HG03469 (cell line): Measurements from ENCODE around the gene ATP8A2.
"Not testable (repeated sequence)": the region's sequence is repeated elsewhere in the genome, so short reads cannot be mapped to it uniquely, and the experiment has no call there.

Experiments
- ATAC-seq: cut with Tn5 transposase; IDR thresholded peaks from one replicate; pipeline ENCODE4 v1.9.1; 2021; ENCODE audit warnings: mild to moderate bottlenecking, moderate library complexity, moderate number of reproducible peaks; ENCODE audit not compliant: unreplicated experiment

ATP8A2 gene

GRCh38 chr13:25761041-25761440, 389.3 kb downstream of the ATP8A2 start:
- no peak for ATAC-seq

DNA sequence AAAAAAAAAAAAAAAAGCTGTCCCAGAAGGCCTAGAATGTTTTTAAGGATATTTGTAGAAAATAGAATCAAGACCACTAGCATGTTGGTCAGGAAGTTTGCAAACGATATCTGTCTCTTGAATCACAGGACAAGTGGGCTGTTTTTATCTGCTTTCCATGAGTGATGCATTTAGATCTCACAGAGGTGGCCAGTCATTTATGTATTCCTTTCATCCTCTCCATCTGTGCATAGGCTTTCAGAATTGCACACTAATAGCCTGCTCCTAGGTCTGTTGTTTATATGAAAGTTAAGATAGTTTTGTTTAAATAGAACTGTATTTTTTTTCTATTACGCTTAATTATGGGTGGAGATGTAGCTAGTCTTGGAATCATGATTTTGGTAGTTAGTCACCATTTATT, 390.5 kb downstream of the ATP8A2 start:
- no peak for ATAC-seq

DNA sequence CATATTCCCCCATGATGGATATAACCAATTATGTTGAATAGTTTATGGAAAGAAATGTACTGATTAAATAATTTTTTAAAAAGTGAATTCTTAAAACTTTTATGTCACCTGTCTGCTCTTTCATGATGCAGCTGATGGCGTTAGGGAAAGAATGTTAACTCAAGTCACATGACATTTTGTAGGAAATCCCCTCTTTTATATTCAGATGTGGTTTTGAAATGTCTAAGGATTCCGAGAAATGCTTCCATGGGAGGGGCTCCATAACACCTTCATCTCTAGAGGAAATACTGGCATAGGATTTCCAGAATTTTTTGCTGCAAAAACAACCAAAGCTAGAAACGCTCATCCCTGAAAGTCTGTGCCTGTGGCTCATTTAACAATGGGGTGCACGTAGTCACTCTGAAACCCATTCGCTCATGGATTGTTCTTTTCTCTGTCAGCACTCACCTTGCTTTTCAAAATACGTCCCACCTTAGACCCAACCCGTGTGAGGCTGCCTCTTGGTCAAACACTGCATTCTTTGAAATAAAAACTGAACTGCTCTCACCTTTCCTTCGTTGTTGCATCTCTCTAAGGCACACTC, 391.1 kb downstream of the ATP8A2 start:
- no peak for ATAC-seq

GRCh38 chr13:25764378-25764777, 392.6 kb downstream of the ATP8A2 start:
- no peak for ATAC-seq

GRCh38 chr13:25765266-25765665, 393.5 kb downstream of the ATP8A2 start:
- ATAC-seq: no peak

DNA sequence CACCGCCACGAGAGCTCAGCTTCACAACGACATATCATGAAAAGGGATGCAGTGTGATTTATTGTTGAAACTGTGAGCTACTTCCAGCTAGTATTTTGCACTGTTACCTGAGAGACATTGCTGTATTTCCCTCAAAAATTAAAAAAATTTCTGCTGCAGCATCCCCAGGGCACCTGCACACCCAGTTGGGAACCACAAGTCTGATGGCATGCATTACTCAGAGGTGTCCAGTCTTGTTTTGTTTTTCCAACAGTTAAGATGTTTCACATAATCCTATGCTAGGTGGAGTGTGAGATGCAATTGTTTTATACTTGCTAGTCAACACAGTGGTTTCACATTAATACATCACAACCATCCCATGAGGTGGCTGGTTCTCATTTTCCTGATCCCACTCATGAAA, 394.8 kb downstream of the ATP8A2 start:
- no peak for ATAC-seq

DNA sequence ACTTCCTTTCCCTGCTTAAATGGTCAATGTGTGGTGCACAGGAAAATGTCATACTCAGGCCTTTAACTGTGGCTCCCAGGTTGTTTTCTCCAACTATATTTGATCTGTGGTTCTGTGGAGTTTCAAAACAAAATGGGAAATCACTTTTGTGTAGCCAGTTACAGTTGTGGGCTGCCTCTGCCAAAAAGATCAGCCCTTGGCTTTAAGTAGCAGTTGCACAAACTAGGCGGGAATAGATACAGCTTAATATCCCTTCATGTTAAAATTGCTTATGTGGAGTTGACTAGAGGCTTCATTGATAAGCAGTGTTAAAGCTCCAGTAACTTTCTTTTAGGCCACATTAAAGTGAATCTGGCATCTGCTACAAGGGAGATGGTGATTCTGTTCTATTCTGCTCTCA, 395.2 kb downstream of the ATP8A2 start:
- no peak for ATAC-seq

GRCh38 chr13:25768376-25768775, 396.6 kb downstream of the ATP8A2 start:
- no peak for ATAC-seq

DNA sequence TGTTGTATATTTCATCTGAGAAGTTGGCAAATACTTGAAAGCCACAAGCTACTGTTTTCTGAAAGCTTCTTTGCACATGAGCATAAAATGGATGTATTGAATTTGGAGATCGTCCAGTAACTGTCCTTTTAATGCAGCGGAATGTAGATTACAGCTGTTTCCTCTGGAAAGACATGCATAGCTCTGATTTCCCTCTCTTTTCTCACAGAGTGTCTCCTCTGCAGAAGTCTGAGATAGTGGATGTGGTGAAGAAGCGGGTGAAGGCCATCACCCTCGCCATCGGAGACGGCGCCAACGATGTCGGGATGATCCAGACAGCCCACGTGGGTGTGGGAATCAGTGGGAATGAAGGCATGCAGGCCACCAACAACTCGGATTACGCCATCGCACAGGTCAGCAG, 397.1 kb downstream of the ATP8A2 start:
- no peak for ATAC-seq

GRCh38 chr13:25770601-25771000, 398.8 kb downstream of the ATP8A2 start:
- no peak for ATAC-seq

DNA sequence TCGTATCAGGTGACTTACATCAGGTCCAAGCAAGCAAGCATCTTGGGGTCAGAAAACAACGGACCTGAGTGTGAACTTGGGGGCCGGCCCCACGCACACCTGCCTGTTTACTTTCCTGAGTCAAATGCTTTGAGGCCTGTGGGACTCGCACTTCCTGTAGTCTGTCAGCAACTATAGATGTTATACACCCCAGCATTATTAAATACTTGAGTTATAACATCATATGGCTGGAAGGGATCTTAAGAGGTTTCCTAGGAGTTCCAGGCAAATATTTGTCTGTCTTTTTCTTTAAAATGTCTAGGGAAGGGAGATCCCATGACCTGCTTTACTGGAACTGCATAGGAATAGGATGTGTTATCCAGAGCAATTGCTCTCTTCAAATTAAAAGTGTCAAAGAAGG, 399.4 kb downstream of the ATP8A2 start:
- no peak for ATAC-seq

DNA sequence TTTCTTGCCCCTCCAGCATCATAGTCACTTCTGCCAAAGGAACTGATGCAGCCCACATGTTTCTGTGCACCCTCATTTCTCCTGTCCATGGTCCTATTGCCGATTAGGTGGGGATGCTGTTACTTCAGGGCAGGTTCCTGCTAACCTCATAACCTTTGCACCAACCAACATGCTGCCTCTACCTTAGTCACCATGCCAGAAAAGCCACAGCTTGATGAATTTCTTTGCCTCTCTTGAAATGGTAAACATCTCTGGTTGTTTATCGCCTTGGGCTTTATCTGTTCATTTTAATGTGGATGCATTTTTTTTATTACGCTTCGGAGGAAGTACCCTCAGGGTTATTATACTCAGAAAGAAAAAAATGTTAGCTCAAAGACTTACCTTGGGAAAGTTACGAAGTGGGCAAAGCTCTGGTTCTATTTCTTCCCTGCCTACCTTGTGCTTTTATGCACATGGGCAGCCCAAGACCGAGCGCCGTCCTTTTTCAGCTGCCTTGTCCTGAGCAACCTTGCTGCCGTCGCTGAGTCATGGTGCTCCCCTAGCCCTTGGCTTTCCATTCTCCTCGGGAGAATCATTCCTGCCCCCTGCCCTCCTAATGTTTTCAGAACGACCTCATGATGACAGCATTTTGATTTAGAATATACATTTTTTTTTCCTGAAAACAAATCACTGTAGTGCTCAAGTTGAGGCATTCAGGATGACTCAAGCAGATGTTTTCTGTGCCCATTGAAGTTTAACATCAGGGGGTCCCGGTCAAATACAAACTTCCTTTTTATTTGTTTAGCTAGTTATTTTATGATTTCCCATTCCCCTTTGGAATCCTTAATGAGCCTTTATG, 400.1 kb downstream of the ATP8A2 start:
- ATAC-seq: no peak

DNA sequence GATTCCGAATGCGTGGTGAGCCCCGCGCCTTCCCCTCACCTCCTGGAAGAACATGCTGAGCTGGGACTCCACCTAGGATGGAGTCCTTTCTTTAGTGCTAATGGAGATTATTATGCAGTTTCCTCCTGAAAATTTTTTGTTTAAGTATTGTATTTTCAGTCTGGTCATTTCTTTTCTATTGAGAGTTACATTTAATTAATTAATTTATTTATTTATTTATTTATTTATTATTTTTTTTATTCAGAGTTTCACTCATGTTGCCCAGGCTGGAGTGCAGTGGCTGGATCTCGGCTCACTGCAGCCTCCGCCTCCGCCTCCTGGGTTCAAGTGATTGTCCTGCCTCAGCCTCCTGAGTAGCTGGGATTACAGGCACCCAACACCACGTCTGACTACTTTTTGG, 400.8 kb downstream of the ATP8A2 start:
- ATAC-seq: not testable (repeated sequence)

DNA sequence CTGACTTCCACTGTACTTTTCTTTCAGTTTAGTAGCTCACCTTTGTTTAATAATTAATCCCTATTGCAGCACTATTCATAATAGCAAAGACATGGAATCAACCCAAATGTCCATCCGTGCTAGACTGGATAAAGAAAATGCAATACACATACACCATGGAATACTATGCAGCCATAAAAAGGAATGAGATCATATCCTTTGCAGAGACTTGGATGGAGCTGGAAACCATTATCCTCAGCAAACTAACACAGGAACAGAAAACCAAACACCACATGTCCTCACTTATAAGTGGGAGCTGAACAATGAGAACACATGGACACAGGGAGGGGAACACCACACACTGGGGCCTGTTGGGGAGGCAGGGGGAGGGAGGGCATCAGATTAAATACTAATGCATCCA, 402.3 kb downstream of the ATP8A2 start:
- not testable (repeated sequence) for ATAC-seq

- ATAC-seq: no peak
Measured at GRCh38 chr13:25775275-25775674, 403.5 kb downstream of the ATP8A2 start.

- no peak for ATAC-seq
Measured at GRCh38 chr13:25775986-25776385, 404.2 kb downstream of the ATP8A2 start.

DNA sequence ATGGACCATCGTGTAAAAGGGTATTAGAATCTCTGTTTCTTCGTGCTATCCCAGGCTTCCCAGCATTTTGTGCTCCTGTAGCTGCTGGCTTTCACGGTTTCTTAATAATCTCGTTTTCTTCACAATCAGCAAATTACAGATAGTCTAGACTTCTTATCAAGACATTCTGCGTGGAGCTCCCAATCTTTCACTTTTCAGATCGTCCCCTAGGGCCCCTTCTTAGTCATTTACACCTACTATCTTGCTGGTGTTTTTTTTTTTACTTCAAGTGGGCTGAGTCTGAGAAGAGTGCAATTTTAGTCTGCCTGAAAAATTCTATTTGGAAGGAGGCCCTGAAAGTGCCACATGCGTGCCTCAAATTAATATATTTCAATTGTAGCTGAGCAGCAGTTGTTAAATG, 404.9 kb downstream of the ATP8A2 start:
- no peak for ATAC-seq

DNA sequence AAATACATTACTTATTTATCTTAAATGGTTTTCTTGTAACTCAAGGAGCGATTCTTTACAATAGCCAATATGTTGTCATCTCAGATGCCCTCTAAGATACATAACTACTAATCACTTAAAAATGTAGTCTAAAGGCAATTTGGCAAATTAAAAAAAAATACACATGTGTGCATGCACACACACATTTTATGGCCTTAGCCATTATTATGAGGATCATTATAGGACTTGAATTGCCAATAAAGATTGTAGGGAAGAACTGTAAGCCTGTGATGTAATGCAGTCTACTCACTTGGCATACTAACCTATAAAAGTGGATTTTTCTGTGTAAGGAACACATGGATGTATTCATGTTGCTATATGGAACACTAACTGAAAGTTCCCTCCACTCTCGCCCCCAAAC, 405.7 kb downstream of the ATP8A2 start:
- ATAC-seq: no peak

GRCh38 chr13:25778365-25778764, 406.6 kb downstream of the ATP8A2 start:
- ATAC-seq: no peak

DNA sequence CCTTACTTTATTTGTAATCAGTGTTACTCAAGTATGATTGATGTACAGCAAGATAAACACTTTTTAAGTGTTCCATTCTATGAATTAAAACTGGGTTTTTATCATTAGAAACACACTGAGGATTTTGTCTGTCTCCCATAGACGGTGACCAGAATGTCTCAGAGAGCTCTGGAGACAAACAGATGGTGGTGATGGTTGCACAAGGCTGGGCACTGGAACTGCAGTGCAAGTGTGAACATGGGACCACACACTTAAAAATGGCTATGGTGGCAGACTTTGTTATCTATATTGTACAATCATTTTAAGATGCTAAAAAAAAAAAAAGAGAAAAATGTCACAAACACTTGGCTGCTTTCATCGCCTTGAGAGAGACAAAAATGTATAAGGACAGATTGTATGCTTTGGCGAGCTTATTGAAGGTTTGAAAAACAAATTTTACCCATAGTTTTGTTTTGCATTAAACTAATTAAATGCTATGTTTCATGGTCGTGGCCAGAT, 407.1 kb downstream of the ATP8A2 start:
- ATAC-seq: no peak

GRCh38 chr13:25783076-25783475, 411.3 kb downstream of the ATP8A2 start:
- ATAC-seq: no peak

- ATAC-seq: no peak
Measured at GRCh38 chr13:25783601-25784024, 411.8 kb downstream of the ATP8A2 start.
